ENCODE data around the gene PCSK6. TPM values are rescaled to one million over a fixed set of nuclear protein-coding genes. Genes with fewer than 3 reads are reported as not detected.

Gene PCSK6
- total RNA-seq, 1 experiment from 2014 or later: 10.6 TPM

DNA sequence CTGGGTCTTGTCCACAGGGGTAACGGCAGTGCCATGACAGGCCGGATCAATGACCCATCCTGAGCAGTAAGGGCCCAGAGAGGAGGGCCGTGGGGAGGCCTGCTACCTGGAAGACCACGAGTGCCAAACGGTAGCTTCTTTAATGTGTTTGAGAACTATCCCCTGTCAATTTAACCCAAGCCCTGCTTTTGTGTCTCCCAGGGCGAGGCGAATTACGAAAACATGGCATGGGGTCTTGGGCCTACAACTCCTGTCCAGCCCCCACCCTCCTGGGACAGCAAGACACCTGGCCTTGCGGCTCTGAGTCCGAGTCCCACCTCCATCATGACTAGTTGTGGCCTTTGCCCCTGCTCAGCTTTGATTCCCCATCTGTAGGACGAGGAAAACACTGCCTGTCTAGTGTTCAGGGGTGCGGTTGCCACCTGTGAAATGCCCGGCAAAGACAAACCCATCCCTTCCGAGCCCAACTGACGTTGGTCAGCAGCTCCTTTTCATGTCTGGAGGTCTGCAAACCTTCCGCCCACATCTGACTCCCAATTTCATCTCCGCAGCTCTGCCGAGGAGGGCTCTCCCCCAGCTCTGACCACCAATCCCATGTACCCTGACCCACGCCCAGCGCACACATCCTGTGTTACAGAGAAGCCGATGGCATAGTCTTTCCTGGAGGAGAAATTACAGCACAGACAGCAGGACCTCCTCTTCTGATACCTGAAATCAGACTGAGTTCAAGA lies 165.5 kb downstream of the PCSK6 start:
- no peak overlapping the region for H3K27ac ChIP-seq (ENCODE audit: low read length)
- in situ Hi-C loops (cut with HindIII; ENCODE audit: low pct_unique_long_range_greater_than_20kb, low sequenced_read_pairs): no loop called here
- intact Hi-C loops (cut with micrococcal nuclease; ENCODE audit: unreplicated experiment): no loop called here
- ATAC-seq (no peak), DNase-seq (ENCODE audit: low read depth, low spot score) (no peak)
- H3K4me3 ChIP-seq (ENCODE audit: low read depth in 2 of 2, low read length in 2 of 2): no peak overlapping the region
- H3K36me3 ChIP-seq (ENCODE audit: control insufficient read depth, insufficient read depth, low read length): no peaks in the 10 kb centered on the region
- ChIA-PET POLR2A (no interaction called here), CTCF (no interaction called here)
- H3K9me3 ChIP-seq (ENCODE audit: control insufficient read depth, insufficient read depth, low read depth, low read length): no peaks in the 10 kb centered on the region
- no TSS peak for BruUV-seq (replicated peaks)
- no peaks in the 10 kb centered on the region for H3K27me3 ChIP-seq (ENCODE audit: control insufficient read depth, insufficient read depth, low read length)
- no peaks in the 10 kb centered on the region for H3K4me1 ChIP-seq (ENCODE audit: control insufficient read depth, insufficient read depth, low read length)
- TF ChIP-seq POLR2AphosphoS5 (IDR thresholded peaks at IDR 0.05; ENCODE audit: low read depth, low read length): no peak
- no peak for TF ChIP-seq TCF7L2 (IDR thresholded peaks at IDR 0.05; ENCODE audit: low read depth, low read length)
- TF ChIP-seq SIN3A (IDR thresholded peaks at IDR 0.05; ENCODE audit: borderline replicate concordance, insufficient read depth, low read depth, low read length): no peak
- TF ChIP-seq, protein P1, sequence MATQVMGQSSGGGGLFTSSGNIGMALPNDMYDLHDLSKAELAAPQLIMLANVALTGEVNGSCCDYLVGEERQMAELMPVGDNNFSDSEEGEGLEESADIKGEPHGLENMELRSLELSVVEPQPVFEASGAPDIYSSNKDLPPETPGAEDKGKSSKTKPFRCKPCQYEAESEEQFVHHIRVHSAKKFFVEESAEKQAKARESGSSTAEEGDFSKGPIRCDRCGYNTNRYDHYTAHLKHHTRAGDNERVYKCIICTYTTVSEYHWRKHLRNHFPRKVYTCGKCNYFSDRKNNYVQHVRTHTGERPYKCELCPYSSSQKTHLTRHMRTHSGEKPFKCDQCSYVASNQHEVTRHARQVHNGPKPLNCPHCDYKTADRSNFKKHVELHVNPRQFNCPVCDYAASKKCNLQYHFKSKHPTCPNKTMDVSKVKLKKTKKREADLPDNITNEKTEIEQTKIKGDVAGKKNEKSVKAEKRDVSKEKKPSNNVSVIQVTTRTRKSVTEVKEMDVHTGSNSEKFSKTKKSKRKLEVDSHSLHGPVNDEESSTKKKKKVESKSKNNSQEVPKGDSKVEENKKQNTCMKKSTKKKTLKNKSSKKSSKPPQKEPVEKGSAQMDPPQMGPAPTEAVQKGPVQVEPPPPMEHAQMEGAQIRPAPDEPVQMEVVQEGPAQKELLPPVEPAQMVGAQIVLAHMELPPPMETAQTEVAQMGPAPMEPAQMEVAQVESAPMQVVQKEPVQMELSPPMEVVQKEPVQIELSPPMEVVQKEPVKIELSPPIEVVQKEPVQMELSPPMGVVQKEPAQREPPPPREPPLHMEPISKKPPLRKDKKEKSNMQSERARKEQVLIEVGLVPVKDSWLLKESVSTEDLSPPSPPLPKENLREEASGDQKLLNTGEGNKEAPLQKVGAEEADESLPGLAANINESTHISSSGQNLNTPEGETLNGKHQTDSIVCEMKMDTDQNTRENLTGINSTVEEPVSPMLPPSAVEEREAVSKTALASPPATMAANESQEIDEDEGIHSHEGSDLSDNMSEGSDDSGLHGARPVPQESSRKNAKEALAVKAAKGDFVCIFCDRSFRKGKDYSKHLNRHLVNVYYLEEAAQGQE (IDR thresholded peaks at IDR 0.05; ENCODE audit: insufficient read depth in 1 of 2, low read depth in 2 of 2, low read length in 1 of 2): no peak
- TF ChIP-seq, protein P2, sequence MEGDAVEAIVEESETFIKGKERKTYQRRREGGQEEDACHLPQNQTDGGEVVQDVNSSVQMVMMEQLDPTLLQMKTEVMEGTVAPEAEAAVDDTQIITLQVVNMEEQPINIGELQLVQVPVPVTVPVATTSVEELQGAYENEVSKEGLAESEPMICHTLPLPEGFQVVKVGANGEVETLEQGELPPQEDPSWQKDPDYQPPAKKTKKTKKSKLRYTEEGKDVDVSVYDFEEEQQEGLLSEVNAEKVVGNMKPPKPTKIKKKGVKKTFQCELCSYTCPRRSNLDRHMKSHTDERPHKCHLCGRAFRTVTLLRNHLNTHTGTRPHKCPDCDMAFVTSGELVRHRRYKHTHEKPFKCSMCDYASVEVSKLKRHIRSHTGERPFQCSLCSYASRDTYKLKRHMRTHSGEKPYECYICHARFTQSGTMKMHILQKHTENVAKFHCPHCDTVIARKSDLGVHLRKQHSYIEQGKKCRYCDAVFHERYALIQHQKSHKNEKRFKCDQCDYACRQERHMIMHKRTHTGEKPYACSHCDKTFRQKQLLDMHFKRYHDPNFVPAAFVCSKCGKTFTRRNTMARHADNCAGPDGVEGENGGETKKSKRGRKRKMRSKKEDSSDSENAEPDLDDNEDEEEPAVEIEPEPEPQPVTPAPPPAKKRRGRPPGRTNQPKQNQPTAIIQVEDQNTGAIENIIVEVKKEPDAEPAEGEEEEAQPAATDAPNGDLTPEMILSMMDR (IDR thresholded peaks at IDR 0.05): no peak

DNA sequence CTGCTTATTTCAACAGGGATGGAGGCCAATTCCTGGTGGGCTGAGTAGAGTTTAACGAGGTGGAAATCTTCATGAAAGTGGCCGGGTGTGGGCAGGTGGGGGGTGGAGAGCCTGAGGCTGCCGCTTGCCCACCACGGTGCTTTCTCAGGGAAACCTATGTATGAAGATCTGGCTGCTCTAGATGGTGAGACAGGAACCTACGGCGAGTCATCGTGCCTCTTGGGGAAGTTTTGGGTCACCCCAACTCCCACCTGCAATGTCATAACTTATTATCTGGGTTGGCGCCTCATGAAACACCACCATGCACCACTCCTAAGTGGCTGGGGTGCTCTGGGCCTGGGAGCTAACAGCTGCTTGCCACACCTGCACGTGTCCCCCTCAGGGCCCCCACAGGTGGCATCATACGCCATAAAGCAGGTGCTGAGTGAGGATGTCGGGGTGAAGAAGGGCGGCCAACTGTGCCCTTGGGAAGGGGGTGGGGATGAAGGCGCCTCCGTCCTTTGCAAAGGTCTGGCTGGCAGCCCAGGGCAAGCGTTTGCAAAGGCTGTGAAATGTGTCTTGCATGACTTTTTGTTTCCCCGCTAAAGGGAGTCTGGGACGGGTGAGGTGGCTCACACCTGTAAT lies 166.5 kb downstream of the PCSK6 start:
- TF ChIP-seq TCF7L2 (IDR thresholded peaks at IDR 0.05; ENCODE audit: low read depth, low read length): no peak
- TF ChIP-seq, protein P2 (IDR thresholded peaks at IDR 0.05): no peak
- TF ChIP-seq, protein P1 (IDR thresholded peaks at IDR 0.05; ENCODE audit: insufficient read depth in 1 of 2, low read depth in 2 of 2, low read length in 1 of 2): no peak
- no peak for TF ChIP-seq POLR2AphosphoS5 (IDR thresholded peaks at IDR 0.05; ENCODE audit: low read depth, low read length)
- TF ChIP-seq SIN3A (IDR thresholded peaks at IDR 0.05; ENCODE audit: borderline replicate concordance, insufficient read depth, low read depth, low read length): no peak
- H3K36me3 ChIP-seq (ENCODE audit: control insufficient read depth, insufficient read depth, low read length): no peaks in the 10 kb centered on the region
- intact Hi-C loops (cut with micrococcal nuclease; ENCODE audit: unreplicated experiment) (no loop called here), in situ Hi-C loops (cut with HindIII; ENCODE audit: low pct_unique_long_range_greater_than_20kb, low sequenced_read_pairs) (no loop called here)
- DNase-seq (ENCODE audit: low read depth, low spot score) (no peak), ATAC-seq (no peak)
- H3K4me1 ChIP-seq (ENCODE audit: control insufficient read depth, insufficient read depth, low read length): no peaks in the 10 kb centered on the region
- no TSS peak for BruUV-seq (replicated peaks)
- no peak overlapping the region for H3K4me3 ChIP-seq (ENCODE audit: low read depth in 2 of 2, low read length in 2 of 2)
- ChIA-PET POLR2A (no interaction called here), CTCF (no interaction called here)
- H3K27me3 ChIP-seq (ENCODE audit: control insufficient read depth, insufficient read depth, low read length): no peaks in the 10 kb centered on the region
- H3K27ac ChIP-seq (ENCODE audit: low read length): no peak overlapping the region
- no peaks in the 10 kb centered on the region for H3K9me3 ChIP-seq (ENCODE audit: control insufficient read depth, insufficient read depth, low read depth, low read length)

Data from Panc1 (cell line).